Stimulated activated CD4-positive, alpha-beta T cell treated with anti-CD3 and anti-CD28 coated beads, Interleukin-4, amount 100 ng/mL, for 48 hours (primary cell): ENCODE data around the gene SHLD1.

ENCODE experiments used
- DNase-seq, 2 donors: peaks; one replicate each; pipeline ENCODE4 v3.0.0-alpha.2; 2020; ENCODE audit warnings: low read depth in 2 of 2

Gene SHLD1

DNA sequence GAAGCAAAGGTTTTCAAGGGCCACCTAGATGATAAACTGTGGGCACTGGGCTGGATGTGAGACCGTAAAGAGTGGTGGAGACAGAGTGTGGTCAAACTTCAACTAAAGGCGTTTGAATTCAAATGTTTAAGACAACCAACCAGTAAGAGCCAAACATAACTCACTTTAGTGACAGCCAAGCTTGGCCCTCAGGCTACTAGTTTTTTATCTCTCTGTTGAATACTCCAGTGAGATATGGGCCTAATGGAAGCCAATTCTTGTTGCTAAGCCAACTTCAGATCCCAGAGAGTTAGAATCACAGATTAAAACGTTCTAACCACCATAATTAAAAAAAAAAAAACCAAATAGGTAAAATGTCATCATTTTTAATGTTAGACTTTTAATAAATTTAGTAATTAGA lies 142.9 kb downstream of the SHLD1 start:
- DNase-seq = no peak

GRCh38 chr20:5893621-5894020 lies 143.4 kb downstream of the SHLD1 start:
- no peak for DNase-seq

DNA sequence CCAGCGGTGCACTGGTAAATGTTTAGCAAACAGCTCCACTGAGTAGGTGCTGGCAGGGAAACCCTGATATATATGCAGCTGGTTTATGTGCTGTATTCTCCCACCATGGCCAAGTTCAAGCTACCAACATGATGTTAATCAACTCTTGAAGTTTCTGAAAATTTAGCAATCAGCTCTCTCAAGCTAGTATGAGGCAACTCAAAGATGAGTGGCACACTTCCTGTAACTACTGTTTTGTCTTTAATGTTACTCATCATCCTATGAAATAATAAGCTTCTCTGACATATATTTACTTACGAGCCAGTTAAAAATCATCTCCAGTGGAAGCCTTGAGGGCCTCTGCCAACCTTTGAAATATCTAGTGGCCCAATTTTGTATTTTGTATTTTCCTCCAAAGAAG lies 145.4 kb downstream of the SHLD1 start:
- no peak for DNase-seq

DNA sequence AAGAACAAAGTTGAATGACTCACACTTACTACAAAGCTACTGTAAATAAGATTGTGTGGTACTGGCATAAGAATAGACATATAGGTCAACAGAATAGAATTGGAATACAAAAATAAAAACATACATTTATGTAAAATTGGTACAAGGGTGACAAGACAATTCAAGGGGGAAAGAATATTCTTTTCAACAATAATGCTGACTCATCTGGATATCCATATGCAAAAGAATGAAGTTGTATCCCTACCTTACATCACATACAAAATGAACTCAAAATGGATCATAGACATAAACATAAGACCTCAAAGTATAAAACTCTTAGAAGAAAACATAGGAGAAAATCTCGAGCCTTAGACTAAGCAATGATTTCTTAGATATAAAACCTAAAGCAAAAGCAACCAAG lies 149.2 kb downstream of the SHLD1 start:
- no peak for DNase-seq

- no peak for DNase-seq
Measured at GRCh38 chr20:5900908-5901307, 150.7 kb downstream of the SHLD1 start.

- DNase-seq = no peak
Measured at GRCh38 chr20:5908981-5909380, 158.8 kb downstream of the SHLD1 start.

- DNase-seq = no peak
Measured at GRCh38 chr20:5910186-5910585, 160.0 kb downstream of the SHLD1 start.

- DNase-seq = no peak
Measured at GRCh38 chr20:5913166-5913565, 163.0 kb downstream of the SHLD1 start.
